ENCODE results near the gene TRHDE. TPM values are rescaled to one million over a fixed set of nuclear protein-coding genes. Genes with fewer than 3 reads are reported as not detected.

TRHDE gene
- total RNA-seq, 1 donor from 2014 or later = 12.5 TPM

- no peaks in the 10 kb centered on the region for H3K27me3 ChIP-seq (ENCODE audit: low read depth)
- DNase-seq (no peak), ATAC-seq (no peak)
- no peak overlapping the region for H3K27ac ChIP-seq
- no peaks in the 10 kb centered on the region for H3K4me1 ChIP-seq
- H3K4me3 ChIP-seq = no peak overlapping the region
- H3K36me3 ChIP-seq = no peaks in the 10 kb centered on the region
- intact Hi-C loops (cut with DNase I) = no loop called here
- H3K9me3 ChIP-seq = no peaks in the 10 kb centered on the region
- TF ChIP-seq CTCF (IDR thresholded peaks at IDR 0.05) = no peak
These were observed 133.9 kb downstream of the TRHDE start for GRCh38 chr12:72406111-72406510.

DNA sequence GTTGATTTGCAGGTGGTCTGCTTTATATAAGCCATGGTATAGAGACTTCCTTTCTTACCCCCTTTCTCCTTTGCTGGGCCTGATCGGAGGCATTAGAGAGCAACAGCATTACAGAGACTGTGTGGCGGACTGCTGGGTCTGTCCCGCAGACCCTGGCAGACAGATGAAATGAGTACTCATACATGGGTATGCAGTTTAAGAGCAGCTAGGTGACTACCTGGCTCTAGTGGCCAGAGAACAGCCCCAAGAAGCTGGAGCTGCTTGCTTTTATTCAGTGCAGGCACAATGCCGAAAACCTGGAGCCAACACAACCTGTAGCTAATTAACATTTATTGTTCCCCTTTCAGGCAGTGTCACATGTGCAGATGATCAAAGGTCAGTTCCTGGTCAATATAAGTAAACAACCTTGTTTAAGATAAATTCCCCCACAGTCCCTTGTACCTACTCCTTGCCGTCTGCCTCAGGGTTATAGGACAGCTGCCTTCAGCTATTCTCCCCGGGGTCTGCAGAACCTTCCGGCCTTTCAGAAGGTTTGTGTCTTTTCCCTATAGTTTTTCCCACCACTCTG is 160.0 kb downstream of the TRHDE start:
- ATAC-seq (no peak), DNase-seq (no peak)
- Histone ChIP-seq H3K4me3 (no peak overlapping the region), H3K4me1 (no peaks in the 10 kb centered on the region), H3K36me3 (no peaks in the 10 kb centered on the region), H3K27ac (no peak overlapping the region), H3K27me3 (ENCODE audit: low read depth) (no peaks in the 10 kb centered on the region), H3K9me3 (no peaks in the 10 kb centered on the region)
- intact Hi-C loops (cut with DNase I) = no loop called here
- TF ChIP-seq CTCF (IDR thresholded peaks at IDR 0.05) = no peak

- DNase-seq (no peak), ATAC-seq (no peak)
- Histone ChIP-seq H3K36me3 (no peaks in the 10 kb centered on the region), H3K4me3 (no peak overlapping the region), H3K27ac (no peak overlapping the region), H3K9me3 (no peaks in the 10 kb centered on the region), H3K4me1 (no peaks in the 10 kb centered on the region), H3K27me3 (ENCODE audit: low read depth) (no peaks in the 10 kb centered on the region)
- TF ChIP-seq CTCF (IDR thresholded peaks at IDR 0.05) = no peak
- intact Hi-C loops (cut with DNase I) = no loop called here
These were observed 161.1 kb downstream of the TRHDE start for GRCh38 chr12:72433298-72433697.

GRCh38 chr12:72434999-72435398 is 162.8 kb downstream of the TRHDE start:
- Histone ChIP-seq H3K27me3 (ENCODE audit: low read depth) (no peaks in the 10 kb centered on the region), H3K9me3 (no peaks in the 10 kb centered on the region), H3K4me3 (no peak overlapping the region), H3K4me1 (no peaks in the 10 kb centered on the region), H3K36me3 (no peaks in the 10 kb centered on the region), H3K27ac (no peak overlapping the region)
- intact Hi-C loops (cut with DNase I) = no loop called here
- DNase-seq (no peak), ATAC-seq (no peak)
- no peak for TF ChIP-seq CTCF (IDR thresholded peaks at IDR 0.05)

DNA sequence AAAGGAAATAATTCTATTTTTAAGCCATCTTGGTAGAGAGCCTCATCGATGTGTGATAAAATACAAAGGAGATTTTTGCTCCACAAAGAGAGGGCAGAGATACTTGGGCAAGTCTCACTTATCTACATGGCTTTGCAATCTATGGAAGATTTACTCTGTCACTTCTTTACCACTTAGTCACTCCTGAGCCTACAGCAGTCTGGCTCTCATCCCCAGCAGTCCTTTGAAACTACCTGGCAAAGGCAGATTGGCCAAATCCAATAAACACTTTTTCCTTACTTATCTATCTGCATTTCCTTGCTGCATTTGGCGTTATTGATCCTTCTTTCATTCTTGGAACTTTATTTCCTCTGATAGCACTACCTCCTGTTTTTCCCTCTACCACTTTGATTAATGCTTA is 170.0 kb downstream of the TRHDE start:
- Histone ChIP-seq H3K4me1 (no peaks in the 10 kb centered on the region), H3K36me3 (no peaks in the 10 kb centered on the region), H3K27me3 (ENCODE audit: low read depth) (no peaks in the 10 kb centered on the region), H3K4me3 (no peak overlapping the region), H3K9me3 (no peaks in the 10 kb centered on the region), H3K27ac (no peak overlapping the region)
- intact Hi-C loops (cut with DNase I) = no loop called here
- DNase-seq (no peak), ATAC-seq (no peak)
- no peak for TF ChIP-seq CTCF (IDR thresholded peaks at IDR 0.05)

GRCh38 chr12:72444125-72444524 is 172.0 kb downstream of the TRHDE start:
- Histone ChIP-seq H3K27ac (no peak overlapping the region), H3K4me3 (no peak overlapping the region), H3K27me3 (ENCODE audit: low read depth) (no peaks in the 10 kb centered on the region), H3K9me3 (no peaks in the 10 kb centered on the region), H3K4me1 (no peaks in the 10 kb centered on the region), H3K36me3 (no peaks in the 10 kb centered on the region)
- intact Hi-C loops (cut with DNase I) = no loop called here
- no peak for DNase-seq
- no peak for TF ChIP-seq CTCF (IDR thresholded peaks at IDR 0.05)
- no peak for ATAC-seq

Measured in lower lobe of right lung (tissue), 2 donors.